Fibroblast of peridontal ligament (primary cell): ENCODE measurements around the gene GLUD1.
"Not testable (repeated sequence)": the region's sequence is repeated elsewhere in the genome, so short reads cannot be mapped to it uniquely, and the experiment has no call there.

ENCODE experiments used
- DNase-seq: peaks from one replicate; pipeline ENCODE4 v3.0.0-alpha.2; 2010; ENCODE audit errors: extremely low read depth

GLUD1 gene

GRCh38 chr10:87090779-87091178 lies 3.9 kb downstream of the GLUD1 start:
- DNase-seq: no peak

- DNase-seq: no peak
Measured at GRCh38 chr10:87089746-87090145, 4.9 kb downstream of the GLUD1 start.

GRCh38 chr10:87085537-87085936 lies 9.1 kb downstream of the GLUD1 start:
- DNase-seq: no peak

- DNase-seq: peak; percentile 84
Measured at GRCh38 chr10:87084291-87084782, 10.3 kb downstream of the GLUD1 start.

GRCh38 chr10:87083576-87084290 lies 10.9 kb downstream of the GLUD1 start:
- peak; percentile 88 for DNase-seq

GRCh38 chr10:87082219-87082618 lies 12.4 kb downstream of the GLUD1 start:
- DNase-seq: peak; percentile 87

- not testable (repeated sequence) for DNase-seq
Measured at GRCh38 chr10:87081574-87081973, 13.1 kb downstream of the GLUD1 start.

- DNase-seq: not testable (repeated sequence)
Measured at GRCh38 chr10:87080621-87081020, 14.0 kb downstream of the GLUD1 start.

- DNase-seq: no peak
Measured at GRCh38 chr10:87079106-87079836, 15.4 kb downstream of the GLUD1 start.

GRCh38 chr10:87076421-87076820 lies 18.2 kb downstream of the GLUD1 start:
- not testable (repeated sequence) for DNase-seq

- DNase-seq: no peak
Measured at GRCh38 chr10:87072449-87072848, 22.2 kb downstream of the GLUD1 start.

- DNase-seq: no peak
Measured at GRCh38 chr10:87068281-87068680, 26.4 kb downstream of the GLUD1 start.

GRCh38 chr10:87066865-87067264 lies 27.8 kb downstream of the GLUD1 start:
- no peak for DNase-seq

- DNase-seq: no peak
Measured at GRCh38 chr10:87066178-87066577, 28.5 kb downstream of the GLUD1 start.

- DNase-seq: no peak
Measured at GRCh38 chr10:87064651-87065050, 30.0 kb downstream of the GLUD1 start.

- DNase-seq: no peak
Measured at GRCh38 chr10:87060280-87060928, 34.2 kb downstream of the GLUD1 start.

GRCh38 chr10:87059401-87059800 lies 35.2 kb downstream of the GLUD1 start:
- DNase-seq: no peak

- DNase-seq: no peak
Measured at GRCh38 chr10:87058171-87058570, 36.5 kb downstream of the GLUD1 start.

- peak; percentile 68 for DNase-seq
Measured at GRCh38 chr10:87054373-87055295, 40.0 kb downstream of the GLUD1 start.

GRCh38 chr10:87053577-87054181 lies 41.0 kb downstream of the GLUD1 start:
- no peak for DNase-seq

GRCh38 chr10:87053111-87053510 lies 41.5 kb downstream of the GLUD1 start:
- no peak for DNase-seq
